ENCODE measurements around the gene SBF2. TPM values are rescaled to one million over a fixed set of nuclear protein-coding genes. Genes with fewer than 3 reads are reported as not detected.
"Not testable (repeated sequence)": the region's sequence is repeated elsewhere in the genome, so short reads cannot be mapped to it uniquely, and the experiment has no call there.

SBF2 gene
- total and polyA plus RNA-seq, 4 donors = 50.3 to 74.2 (median 61.3) TPM

DNA sequence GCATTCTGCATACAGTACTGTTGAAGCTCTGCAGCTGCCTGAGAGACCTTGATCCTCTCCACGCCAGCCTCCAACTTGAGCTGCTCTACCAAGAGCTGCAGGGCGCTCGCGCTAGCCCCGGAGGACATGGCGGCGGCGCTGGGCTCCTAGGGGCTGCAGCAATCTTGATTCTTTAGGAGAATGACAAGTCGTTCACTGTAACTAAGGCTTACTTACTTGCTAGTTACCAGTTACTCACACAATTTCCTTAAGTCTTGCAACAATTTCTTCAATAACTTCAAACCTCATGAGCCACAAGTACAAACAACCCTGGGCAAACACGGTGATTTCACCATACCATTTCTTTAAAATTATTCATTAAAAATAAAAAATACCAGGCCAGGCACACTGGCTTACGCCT lies 21.9 kb downstream of the SBF2 start:
- H3K4me3 ChIP-seq (ENCODE audit: low read depth, low read length) = no peak overlapping the region
- no peak overlapping the region for H3K27ac ChIP-seq (ENCODE audit: low read depth, low read length)
- no peaks in the 10 kb centered on the region for H3K36me3 ChIP-seq (ENCODE audit: control insufficient read depth, insufficient read depth, low read length)
- no peaks in the 10 kb centered on the region for H3K27me3 ChIP-seq (ENCODE audit: control insufficient read depth, insufficient read depth, low read length)
- H3K4me1 ChIP-seq (ENCODE audit: control insufficient read depth, insufficient read depth, low read length) = no peaks in the 10 kb centered on the region
- no peak for DNase-seq (ENCODE audit: low read depth in 4 of 6, low spot score in 6 of 6)
- H3K9me3 ChIP-seq (ENCODE audit: control insufficient read depth, insufficient read depth, low read length) = no peaks in the 10 kb centered on the region
- 100% methylated on average over 5 of the region's 11 CpGs for WGBS (ENCODE audit: insufficient coverage)

- H3K36me3 ChIP-seq (ENCODE audit: control insufficient read depth, insufficient read depth, low read length) = no peaks in the 10 kb centered on the region
- H3K27ac ChIP-seq (ENCODE audit: low read depth, low read length) = no peak overlapping the region
- no peak overlapping the region for H3K4me3 ChIP-seq (ENCODE audit: low read depth, low read length)
- no CpG with 5 or more reads among the region's 5 CpGs for WGBS (ENCODE audit: insufficient coverage)
- no peaks in the 10 kb centered on the region for H3K9me3 ChIP-seq (ENCODE audit: control insufficient read depth, insufficient read depth, low read length)
- no peaks in the 10 kb centered on the region for H3K27me3 ChIP-seq (ENCODE audit: control insufficient read depth, insufficient read depth, low read length)
- no peak for DNase-seq (ENCODE audit: low read depth in 4 of 6, low spot score in 6 of 6)
- no peaks in the 10 kb centered on the region for H3K4me1 ChIP-seq (ENCODE audit: control insufficient read depth, insufficient read depth, low read length)
These were observed 25.1 kb downstream of the SBF2 start for GRCh38 chr11:10268746-10269488.

- Histone ChIP-seq H3K27me3 (ENCODE audit: control insufficient read depth, insufficient read depth, low read length) (no peaks in the 10 kb centered on the region), H3K4me3 (ENCODE audit: low read depth, low read length) (no peak overlapping the region), H3K9me3 (ENCODE audit: control insufficient read depth, insufficient read depth, low read length) (no peaks in the 10 kb centered on the region), H3K4me1 (ENCODE audit: control insufficient read depth, insufficient read depth, low read length) (no peaks in the 10 kb centered on the region), H3K27ac (ENCODE audit: low read depth, low read length) (no peak overlapping the region), H3K36me3 (ENCODE audit: control insufficient read depth, insufficient read depth, low read length) (no peaks in the 10 kb centered on the region)
- DNase-seq (ENCODE audit: low read depth in 4 of 6, low spot score in 6 of 6) = no peak
- WGBS (ENCODE audit: insufficient coverage) = no CpG with 5 or more reads among the region's 3 CpGs
These were observed 26.2 kb downstream of the SBF2 start for GRCh38 chr11:10267821-10268220.

DNA sequence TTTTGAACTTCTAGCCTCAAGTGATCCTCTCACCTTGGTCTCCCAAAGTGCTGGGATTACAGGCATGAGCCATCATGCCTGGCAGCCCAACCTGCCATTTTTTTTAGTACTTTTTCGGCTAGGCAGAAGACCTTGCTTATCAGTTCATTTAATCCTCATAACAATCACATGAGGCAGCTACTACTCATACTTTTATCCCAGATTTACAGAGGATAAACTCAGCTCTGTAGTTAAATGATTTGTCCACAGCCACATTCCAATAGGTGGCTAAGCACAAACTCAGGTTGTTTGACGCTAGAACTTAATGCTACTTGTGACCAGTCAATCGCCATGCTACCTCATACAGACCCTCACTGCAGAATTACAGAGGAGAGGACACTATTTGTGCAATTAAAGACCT lies 28.1 kb downstream of the SBF2 start:
- H3K9me3 ChIP-seq (ENCODE audit: control insufficient read depth, insufficient read depth, low read length) = no peaks in the 10 kb centered on the region
- no peaks in the 10 kb centered on the region for H3K4me1 ChIP-seq (ENCODE audit: control insufficient read depth, insufficient read depth, low read length)
- WGBS (ENCODE audit: insufficient coverage) = 100% methylated on average over 1 of the region's 3 CpGs

GRCh38 chr11:10264716-10265115 lies 29.3 kb downstream of the SBF2 start:
- WGBS (ENCODE audit: insufficient coverage) = no CpG with 5 or more reads among the region's 3 CpGs
- not testable (repeated sequence) for H3K9me3 ChIP-seq (ENCODE audit: control insufficient read depth, insufficient read depth, low read length); H3K4me1 ChIP-seq (ENCODE audit: control insufficient read depth, insufficient read depth, low read length); H3K36me3 ChIP-seq (ENCODE audit: control insufficient read depth, insufficient read depth, low read length); H3K27me3 ChIP-seq (ENCODE audit: control insufficient read depth, insufficient read depth, low read length); H3K27ac ChIP-seq (ENCODE audit: low read depth, low read length); DNase-seq (ENCODE audit: low read depth in 4 of 6, low spot score in 6 of 6); H3K4me3 ChIP-seq (ENCODE audit: low read depth, low read length)

More for the DNA sequence above, 28.1 kb downstream of the SBF2 start:
- DNase-seq (ENCODE audit: low read depth in 4 of 6, low spot score in 6 of 6) = no peak
- no peak overlapping the region for H3K27ac ChIP-seq (ENCODE audit: low read depth, low read length)
- H3K36me3 ChIP-seq (ENCODE audit: control insufficient read depth, insufficient read depth, low read length) = no peaks in the 10 kb centered on the region
- H3K4me3 ChIP-seq (ENCODE audit: low read depth, low read length) = no peak overlapping the region
- no peaks in the 10 kb centered on the region for H3K27me3 ChIP-seq (ENCODE audit: control insufficient read depth, insufficient read depth, low read length)

GRCh38 chr11:10263929-10264328 lies 30.1 kb downstream of the SBF2 start:
- no peak for DNase-seq (ENCODE audit: low read depth in 4 of 6, low spot score in 6 of 6)
- no peak overlapping the region for H3K4me3 ChIP-seq (ENCODE audit: low read depth, low read length)
- H3K27me3 ChIP-seq (ENCODE audit: control insufficient read depth, insufficient read depth, low read length) = no peaks in the 10 kb centered on the region
- H3K4me1 ChIP-seq (ENCODE audit: control insufficient read depth, insufficient read depth, low read length) = no peaks in the 10 kb centered on the region
- no peaks in the 10 kb centered on the region for H3K36me3 ChIP-seq (ENCODE audit: control insufficient read depth, insufficient read depth, low read length)
- no peak overlapping the region for H3K27ac ChIP-seq (ENCODE audit: low read depth, low read length)
- no peaks in the 10 kb centered on the region for H3K9me3 ChIP-seq (ENCODE audit: control insufficient read depth, insufficient read depth, low read length)

DNA sequence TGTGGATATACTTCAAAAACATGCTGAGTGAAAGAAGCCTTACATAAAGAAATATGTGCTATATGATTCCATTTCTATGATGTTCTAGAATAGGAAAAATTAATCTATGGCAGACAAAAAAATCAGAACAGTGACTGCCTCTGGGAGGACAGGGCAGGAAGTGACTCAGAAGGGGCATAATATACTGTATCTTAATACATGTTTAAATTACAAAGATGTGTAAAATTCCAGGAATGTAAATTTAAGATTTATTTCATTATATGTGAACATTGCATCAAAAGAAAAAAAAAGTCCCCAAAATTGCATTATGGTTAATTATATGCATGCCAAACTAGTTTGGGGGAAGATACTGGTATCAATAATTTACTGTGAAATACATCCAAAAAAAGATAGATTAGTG lies 32.2 kb downstream of the SBF2 start:
- Histone ChIP-seq H3K4me1 (ENCODE audit: control insufficient read depth, insufficient read depth, low read length) (no peaks in the 10 kb centered on the region), H3K27me3 (ENCODE audit: control insufficient read depth, insufficient read depth, low read length) (no peaks in the 10 kb centered on the region), H3K4me3 (ENCODE audit: low read depth, low read length) (no peak overlapping the region), H3K9me3 (ENCODE audit: control insufficient read depth, insufficient read depth, low read length) (no peaks in the 10 kb centered on the region), H3K36me3 (ENCODE audit: control insufficient read depth, insufficient read depth, low read length) (no peaks in the 10 kb centered on the region), H3K27ac (ENCODE audit: low read depth, low read length) (no peak overlapping the region)
- no peak for DNase-seq (ENCODE audit: low read depth in 4 of 6, low spot score in 6 of 6)

DNA sequence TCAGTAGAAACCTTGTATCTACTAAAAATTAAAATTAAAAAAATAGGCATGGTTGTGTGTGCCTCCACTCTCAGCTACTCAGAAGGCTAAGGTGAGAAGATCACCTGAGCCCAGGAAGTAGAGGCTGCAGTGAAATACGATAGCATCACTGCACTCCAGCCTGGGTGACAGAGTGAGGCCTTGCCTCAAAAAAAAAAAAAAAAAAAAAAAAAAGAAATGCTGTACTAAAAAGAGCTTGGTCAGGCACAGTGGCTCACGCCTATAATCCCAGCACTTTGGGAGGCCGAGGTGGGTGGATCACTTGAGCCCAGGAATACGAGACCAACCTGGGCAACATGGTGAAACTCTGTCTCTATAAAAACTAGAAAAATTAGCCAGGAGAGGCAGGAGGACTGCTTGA lies 36.5 kb downstream of the SBF2 start:
- DNase-seq (ENCODE audit: low read depth in 4 of 6, low spot score in 6 of 6) = no peak
- Histone ChIP-seq H3K27me3 (ENCODE audit: control insufficient read depth, insufficient read depth, low read length) (no peaks in the 10 kb centered on the region), H3K4me1 (ENCODE audit: control insufficient read depth, insufficient read depth, low read length) (no peaks in the 10 kb centered on the region), H3K27ac (ENCODE audit: low read depth, low read length) (no peak overlapping the region), H3K9me3 (ENCODE audit: control insufficient read depth, insufficient read depth, low read length) (no peaks in the 10 kb centered on the region), H3K36me3 (ENCODE audit: control insufficient read depth, insufficient read depth, low read length) (no peaks in the 10 kb centered on the region), H3K4me3 (ENCODE audit: low read depth, low read length) (no peak overlapping the region)
- WGBS (ENCODE audit: insufficient coverage) = 96% methylated on average over 3 of the region's 4 CpGs

- Histone ChIP-seq H3K4me1 (ENCODE audit: control insufficient read depth, insufficient read depth, low read length) (no peaks in the 10 kb centered on the region), H3K27me3 (ENCODE audit: control insufficient read depth, insufficient read depth, low read length) (no peaks in the 10 kb centered on the region), H3K9me3 (ENCODE audit: control insufficient read depth, insufficient read depth, low read length) (no peaks in the 10 kb centered on the region), H3K36me3 (ENCODE audit: control insufficient read depth, insufficient read depth, low read length) (no peaks in the 10 kb centered on the region), H3K27ac (ENCODE audit: low read depth, low read length) (no peak overlapping the region), H3K4me3 (ENCODE audit: low read depth, low read length) (no peak overlapping the region)
- no peak for DNase-seq (ENCODE audit: low read depth in 4 of 6, low spot score in 6 of 6)
- no CpG with 5 or more reads among the region's 3 CpGs for WGBS (ENCODE audit: insufficient coverage)
These were observed 38.5 kb downstream of the SBF2 start for GRCh38 chr11:10255388-10256125.

All from spinal cord (tissue), 10 donors.